Prostate gland (tissue), 2 donors: ENCODE data around the gene LRRC4C.

Experiments
- POLR2A ChIP-seq: fragments of 450-650 bp; IDR thresholded peaks from one replicate; pipeline ENCODE4 v1.6.1; 2016; ENCODE audit warnings: antibody characterized with exemption, mild to moderate bottlenecking
- POLR2AphosphoS5 ChIP-seq: sonication (generic); formaldehyde crosslinking; IDR thresholded peaks from one replicate; pipeline ENCODE4 v1.6.1; 2017; ENCODE audit warnings: antibody characterized with exemption
- TF ChIP-seq, protein P1 (sequence below), 4 experiments: fragments of 200-600 bp in 2 of 4; fragments of 450-650 bp in 2 of 4; sonication (generic) in 2 of 4; IDR thresholded peaks; 1 replicate in 3 of 4; 2 replicates in 1 of 4; pipeline ENCODE4 v1.5.1; 2016 to 2019; ENCODE audit warnings: antibody characterized with exemption in 4 of 4, mild to moderate bottlenecking in 2 of 4, moderate library complexity in 2 of 4

GRCh38 chr11:40139066-40139465 lies 1320.4 kb downstream of the LRRC4C start:
- TF ChIP-seq POLR2AphosphoS5: no peak
- TF ChIP-seq, protein P1, sequence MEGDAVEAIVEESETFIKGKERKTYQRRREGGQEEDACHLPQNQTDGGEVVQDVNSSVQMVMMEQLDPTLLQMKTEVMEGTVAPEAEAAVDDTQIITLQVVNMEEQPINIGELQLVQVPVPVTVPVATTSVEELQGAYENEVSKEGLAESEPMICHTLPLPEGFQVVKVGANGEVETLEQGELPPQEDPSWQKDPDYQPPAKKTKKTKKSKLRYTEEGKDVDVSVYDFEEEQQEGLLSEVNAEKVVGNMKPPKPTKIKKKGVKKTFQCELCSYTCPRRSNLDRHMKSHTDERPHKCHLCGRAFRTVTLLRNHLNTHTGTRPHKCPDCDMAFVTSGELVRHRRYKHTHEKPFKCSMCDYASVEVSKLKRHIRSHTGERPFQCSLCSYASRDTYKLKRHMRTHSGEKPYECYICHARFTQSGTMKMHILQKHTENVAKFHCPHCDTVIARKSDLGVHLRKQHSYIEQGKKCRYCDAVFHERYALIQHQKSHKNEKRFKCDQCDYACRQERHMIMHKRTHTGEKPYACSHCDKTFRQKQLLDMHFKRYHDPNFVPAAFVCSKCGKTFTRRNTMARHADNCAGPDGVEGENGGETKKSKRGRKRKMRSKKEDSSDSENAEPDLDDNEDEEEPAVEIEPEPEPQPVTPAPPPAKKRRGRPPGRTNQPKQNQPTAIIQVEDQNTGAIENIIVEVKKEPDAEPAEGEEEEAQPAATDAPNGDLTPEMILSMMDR (IDR thresholded peaks at IDR 0.05): no peak
- TF ChIP-seq POLR2A: no peak
